Fibroblast of skin of right biceps (primary cell): ENCODE measurements around the gene ZNF775.

Experiments
- DNase-seq: peaks from one replicate; pipeline ENCODE4 v3.0.0-alpha.2; 2013

Gene ZNF775

DNA sequence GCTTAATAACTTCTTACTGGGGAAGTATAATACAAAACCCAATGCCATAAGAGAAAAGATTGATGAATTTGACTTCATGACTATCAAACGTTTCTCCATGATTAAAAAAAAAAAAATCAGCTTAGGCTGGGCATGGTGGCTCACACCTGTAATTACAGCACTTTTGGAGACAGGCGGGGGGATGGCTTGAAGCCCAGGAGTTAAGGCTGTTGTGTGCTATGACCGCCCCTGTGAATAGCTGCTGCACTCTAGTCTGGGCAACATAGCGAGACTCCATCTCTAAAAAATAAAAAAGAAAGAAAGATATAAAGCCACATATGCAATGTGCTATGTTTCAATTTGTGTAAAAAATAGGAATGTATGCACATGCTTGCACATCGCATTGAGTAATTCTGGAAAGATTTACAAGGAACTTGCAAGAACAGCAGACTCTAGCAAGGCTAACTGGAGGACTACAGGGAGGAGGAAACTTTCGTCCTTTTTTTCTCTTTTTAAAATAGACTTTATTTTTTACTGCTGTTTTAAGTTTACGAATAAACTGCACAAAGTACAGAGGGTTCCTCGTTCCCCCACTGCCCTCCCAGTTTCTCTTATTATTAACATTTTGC lies 27.4 kb upstream of the ZNF775 start:
- DNase-seq = no peak

DNA sequence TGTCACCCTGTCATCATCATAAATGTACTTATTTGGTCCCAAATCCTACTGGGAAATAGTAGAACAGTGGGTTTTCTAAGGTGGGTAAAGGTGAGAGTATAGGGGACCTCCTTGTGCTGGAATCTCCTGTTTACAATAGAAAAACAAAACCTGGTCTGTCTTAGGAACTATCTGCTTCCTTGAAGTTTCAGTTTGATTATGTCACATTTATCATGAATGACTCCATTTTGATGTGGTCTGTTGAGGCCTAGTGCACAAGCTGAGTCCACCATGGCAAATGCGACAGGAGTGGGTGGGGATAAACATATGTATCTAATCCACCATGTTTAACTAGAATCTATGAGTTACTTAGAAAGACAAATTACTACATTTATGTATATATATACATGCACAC lies 23.5 kb upstream of the ZNF775 start:
- no peak for DNase-seq

DNA sequence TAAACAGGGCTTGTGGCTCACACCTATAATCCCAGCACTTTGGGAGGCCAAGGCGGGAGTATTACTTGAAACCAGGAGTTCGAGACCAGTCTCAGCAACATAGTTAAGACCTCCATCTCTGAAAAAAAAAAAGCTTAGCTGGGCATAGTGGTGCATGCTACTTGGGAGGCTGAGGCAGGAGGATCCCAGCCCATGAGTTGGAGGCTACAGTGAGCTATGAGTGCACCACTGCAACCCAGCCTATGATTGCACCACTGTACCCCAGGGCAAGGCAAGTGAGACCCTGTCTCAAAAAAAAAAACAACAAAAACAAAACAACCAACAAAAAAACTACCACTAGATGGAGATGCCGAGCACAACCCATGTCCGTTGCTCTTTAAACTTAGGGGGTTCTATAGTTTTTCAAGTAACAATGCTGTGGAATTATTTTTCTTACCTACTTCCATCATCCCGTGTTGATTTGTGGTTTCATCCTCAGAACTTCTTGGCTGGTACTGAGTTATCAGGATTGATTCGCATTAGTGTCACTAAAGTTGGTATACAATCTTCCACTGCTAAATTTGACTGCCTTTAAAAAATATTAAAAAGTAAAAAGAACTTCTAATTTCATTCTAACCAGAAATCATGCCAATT lies 22.7 kb upstream of the ZNF775 start:
- DNase-seq = peak; percentile 9

DNA sequence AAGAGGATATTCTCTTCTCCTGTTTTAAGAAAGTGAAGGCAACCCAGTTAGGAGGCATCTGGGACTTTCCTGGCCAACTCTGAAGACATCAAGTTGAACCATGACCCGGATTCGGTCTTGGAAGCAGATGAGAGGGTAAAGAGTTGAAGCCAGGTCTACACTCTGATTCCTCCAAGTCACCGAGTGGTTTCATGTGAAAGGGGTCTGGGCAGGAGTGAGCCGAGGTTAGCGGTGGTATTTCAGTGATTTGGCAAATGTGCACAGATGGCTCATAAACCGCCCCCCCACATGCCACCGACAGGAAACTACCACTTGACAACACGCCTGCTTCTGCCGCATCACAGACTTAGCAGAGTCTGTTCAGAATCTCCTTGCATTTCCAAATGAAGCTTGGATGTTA lies 21.9 kb upstream of the ZNF775 start:
- DNase-seq = no peak

DNA sequence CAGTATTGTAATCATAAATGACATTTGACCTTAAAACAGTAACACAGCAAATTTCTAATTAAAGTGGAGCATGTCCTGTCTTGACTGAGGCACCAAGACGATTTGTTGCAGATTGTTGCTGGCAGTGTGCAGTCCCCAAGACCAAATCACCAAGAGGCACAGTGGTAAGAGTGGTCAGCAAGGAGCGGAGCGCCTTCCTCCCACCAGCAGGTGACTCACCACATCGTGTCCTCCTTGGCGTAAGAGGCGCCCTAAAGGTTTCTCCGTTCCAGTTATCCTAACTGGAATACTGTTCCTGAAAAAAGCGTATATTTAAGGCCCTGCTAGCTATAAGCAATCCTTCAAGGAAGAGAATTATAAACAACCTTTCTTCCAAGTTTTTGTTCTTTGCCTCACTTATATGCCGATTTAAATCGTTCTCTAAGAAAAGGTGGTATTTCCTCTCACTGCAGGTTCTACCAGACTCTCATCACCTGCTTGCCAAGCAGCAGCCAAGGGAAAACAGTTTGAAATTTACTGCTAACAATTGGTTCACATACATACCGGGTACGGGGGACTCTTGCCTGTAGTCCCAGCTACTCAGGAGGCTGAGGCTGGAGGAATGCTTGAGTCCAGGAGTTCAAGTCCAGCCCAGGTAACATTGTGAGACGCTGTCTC lies 21.2 kb upstream of the ZNF775 start:
- DNase-seq = no peak

DNA sequence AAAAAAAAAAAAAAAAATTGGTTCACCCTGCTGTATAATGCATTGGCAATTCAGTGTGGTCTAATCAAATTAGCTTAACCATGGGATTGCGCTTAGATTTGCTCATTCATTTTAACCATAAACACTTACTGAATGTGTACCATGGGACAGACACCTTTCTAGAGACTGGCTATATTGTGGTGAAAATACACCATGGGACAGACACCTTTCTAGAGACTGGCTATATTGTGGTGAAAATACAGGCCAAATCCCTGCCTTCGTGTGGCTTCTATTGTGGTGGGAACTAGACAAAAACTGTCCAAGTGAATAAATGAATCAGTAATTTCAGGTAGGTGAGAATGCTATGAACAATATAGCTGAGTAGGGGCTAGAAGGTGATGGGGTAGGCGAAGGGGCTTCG lies 20.7 kb upstream of the ZNF775 start:
- no peak for DNase-seq

DNA sequence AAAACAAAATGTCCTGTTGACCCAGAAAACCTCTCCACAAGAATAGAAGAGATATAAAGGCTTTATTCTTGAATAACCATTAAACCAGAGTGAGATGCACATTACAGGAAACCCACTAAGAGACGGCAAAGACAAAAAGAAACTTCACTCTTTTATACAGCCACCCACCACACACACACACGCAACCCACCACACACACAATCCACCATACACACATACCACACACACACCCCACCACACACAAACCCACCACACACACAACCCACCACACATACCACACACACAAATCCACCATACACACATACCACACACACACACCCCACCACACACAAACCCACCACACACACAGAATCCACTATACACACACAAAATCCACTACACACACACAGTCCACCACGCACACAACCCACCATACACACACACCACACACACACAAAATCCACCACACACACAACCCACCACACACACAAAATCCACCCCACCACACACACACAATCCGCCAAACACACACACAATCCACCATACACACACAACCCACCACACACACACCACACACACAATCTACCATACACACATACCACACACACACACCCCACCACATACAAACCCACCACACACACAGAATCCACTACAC lies 20.0 kb upstream of the ZNF775 start:
- no peak for DNase-seq

DNA sequence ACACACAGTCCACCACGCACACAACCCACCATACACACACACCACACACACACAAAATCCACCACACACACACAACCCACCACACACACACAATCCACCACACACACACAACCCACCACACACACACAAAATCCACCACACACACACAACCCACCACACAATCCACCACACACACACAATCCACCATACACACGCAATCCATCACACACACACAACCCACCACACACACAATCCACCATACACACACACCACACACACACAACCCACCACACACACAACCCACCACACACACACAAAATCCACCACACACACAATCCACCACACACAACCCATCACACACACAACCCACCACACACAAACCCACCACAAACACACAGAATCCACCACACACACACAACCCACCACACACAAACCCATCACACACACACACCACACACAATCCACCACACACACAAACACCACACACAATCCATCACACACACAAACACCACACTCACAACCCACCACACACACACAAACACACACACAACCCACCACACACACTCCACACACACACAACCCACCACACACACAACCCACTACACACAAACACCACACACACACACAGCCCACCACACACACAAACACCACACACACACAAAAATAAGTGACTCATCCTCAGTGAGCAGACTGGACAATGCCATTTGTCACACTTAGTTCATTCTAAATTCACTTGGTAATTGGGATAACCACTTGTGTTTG lies 19.3 kb upstream of the ZNF775 start:
- DNase-seq = no peak

DNA sequence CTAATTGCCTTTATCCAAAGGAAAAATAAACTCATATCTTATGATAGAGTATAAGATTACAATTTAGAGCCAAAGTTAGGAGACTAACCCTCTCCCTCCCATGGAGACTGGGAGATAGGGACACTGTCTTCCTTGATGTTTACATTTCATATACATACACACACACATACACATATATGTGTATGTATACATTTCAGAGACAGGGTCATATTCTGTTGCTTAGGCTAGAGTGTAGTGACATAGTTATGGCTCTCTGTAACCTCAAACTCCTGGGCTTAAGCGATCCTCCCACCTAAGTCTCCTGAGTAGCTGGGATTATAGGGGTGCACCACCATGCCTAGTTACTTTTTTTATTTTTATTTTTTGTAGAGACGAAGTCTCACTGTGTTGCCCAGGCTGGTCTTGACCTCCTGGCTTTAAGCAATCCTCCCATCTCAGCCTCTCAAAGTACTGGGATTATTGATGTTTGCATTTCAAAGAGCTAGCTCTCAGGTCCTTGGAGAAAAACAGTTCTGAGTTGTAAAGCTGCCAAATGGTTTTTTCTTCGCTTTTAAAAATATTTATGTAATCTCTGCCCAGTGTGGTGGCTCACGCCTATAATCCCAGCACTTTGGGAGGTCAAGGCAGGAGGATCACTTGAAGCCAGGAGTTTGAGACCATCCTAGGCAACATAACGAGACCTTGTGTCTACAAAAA lies 18.6 kb upstream of the ZNF775 start:
- no peak for DNase-seq

DNA sequence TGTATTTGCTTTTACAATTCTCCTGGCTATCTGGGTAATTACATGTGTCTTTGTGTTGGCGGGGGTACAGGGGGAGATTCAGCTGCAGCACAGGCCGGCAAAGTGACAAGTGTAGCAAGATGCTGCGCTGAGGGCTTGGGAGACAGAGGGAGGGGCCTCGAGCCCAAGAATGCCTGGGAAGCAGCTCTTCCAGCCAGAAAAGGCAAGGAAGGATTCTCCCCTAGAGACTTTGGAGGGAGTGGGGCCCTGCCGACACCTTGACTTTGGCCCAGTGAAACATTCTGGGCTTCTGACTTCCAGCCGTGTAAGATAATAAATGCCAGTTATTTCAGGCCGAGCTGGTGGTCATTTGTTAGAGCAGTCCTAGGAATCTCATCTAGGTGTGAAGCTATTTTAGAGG lies 17.7 kb upstream of the ZNF775 start:
- DNase-seq = no peak

DNA sequence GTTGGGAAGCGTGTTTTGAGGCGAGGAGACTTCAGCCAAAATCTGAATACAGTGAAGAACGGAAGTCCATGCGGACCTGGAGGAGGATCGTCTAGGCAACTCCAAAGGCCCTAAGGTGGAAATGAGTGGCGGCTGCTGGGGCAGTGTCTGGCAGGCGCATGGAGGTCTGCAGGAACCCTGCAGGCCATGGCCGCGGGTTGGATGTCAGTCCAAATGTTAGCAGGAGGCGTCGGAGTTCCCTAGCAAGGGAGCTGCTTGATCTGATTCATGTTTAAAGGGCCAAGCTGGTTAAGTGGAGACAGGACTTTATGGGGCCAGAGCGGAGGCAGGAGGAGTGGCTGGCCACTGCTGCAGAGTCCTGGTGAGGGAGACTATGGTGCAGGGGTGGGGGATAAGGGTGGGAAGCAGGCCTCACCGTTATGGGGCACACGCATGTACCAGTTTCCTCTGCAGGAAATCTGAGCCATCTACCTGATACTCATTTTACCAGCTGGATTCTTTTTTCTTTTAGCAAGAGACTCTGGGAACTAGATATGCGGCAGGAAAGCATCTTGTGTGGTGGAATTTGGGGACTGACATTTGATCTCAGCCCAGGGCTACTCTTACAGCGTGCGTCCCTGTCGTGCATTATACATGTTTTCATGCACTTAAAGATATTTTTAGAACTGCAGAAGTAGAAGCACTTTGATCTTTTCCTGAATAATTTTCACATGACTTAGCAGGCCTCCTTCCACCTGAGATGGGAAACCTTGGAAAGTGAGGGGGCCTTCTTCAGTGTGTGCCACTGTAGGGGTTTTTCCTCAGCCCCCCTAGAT lies 17.1 kb upstream of the ZNF775 start:
- no peak for DNase-seq

DNA sequence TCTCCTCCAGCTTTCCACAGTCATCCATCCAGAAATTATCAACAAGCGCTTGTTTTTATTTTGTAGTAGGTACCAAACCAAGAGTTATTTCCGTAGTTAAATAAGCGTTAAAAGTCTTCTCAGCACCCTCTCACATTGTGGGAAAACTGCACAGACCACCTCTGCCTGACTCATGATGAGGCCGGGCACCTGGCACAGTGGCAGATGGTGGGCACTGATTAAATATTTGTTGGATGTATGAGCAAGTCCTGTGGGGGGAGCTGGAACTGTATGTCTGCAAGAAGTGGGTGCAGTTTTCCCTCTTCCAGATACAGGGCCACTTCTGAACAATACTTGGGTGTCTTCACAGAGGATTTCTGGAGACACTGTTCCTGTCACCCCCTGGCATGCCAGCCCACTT lies 15.8 kb upstream of the ZNF775 start:
- no peak for DNase-seq

DNA sequence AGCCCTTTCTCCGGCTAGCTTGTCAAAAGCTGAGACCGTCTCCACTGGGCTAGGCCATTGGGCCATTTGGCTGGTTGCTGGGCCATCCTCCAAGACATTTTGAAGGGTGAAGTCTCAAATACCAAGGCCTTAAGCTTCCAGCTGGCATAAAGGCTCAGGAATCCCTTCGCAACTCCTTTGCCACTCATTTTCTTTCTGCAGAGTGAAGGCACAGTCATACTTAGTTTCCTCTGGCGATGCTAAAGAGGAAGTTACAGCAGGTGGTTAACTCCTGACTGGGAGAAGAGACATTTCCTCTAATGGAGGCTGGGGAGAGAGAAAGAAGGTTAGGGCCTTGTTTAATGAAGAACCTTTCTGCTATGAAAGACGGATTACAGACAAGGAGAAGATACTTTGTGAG lies 15.3 kb upstream of the ZNF775 start:
- no peak for DNase-seq

DNA sequence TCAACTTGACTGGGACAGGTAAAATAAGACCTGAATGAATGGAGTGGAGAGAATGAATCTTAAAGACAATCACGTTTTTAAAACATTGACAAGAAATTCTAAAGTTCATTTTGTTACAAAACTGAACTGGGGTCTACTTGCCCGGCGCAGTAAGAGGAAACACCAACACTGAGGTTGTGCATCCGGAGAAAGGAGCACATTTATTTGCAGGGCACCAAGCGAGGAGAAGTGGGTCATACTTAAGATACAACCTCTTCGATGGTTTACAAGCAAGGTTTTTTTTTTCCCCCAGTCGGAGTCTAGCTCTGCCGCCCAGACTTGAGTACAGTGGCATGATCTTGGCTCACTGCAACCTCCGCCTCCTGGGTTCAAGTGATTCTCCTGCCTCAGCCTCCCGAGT lies 13.9 kb upstream of the ZNF775 start:
- DNase-seq = no peak

DNA sequence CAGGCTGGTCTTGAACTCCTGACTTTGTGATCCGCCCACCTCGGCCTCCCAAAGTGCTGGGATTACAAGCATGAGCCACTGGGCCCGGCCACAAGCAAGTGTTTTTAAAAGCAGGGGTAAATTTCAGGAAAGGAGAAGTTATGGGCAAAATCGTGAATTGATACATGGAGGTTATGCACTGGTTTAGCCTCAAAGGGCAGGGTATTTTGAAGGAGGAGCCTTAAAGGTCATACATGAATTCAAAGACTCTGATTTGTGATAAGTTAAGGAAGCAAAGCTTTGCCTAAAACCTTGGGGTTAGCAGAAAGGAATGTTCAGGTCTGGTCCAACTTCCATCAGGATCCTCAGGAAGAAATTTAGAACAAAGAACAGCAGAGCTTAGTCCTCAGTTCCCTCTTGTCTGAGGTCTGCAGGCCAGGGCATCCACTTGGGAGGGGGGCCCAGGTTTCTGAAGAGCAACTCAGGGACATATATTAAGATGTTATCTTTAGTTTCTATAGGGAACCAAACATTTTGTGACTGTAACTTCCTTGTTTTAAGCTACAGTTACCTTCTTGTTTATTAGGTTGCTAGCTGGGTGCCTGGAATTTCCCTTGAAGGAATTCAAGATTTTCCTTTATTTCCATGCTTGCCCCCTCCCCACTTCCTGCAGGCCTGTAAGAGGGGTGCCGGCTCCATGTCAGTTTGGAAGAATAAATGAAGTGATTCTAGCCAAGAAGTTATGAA lies 13.3 kb upstream of the ZNF775 start:
- no peak for DNase-seq

DNA sequence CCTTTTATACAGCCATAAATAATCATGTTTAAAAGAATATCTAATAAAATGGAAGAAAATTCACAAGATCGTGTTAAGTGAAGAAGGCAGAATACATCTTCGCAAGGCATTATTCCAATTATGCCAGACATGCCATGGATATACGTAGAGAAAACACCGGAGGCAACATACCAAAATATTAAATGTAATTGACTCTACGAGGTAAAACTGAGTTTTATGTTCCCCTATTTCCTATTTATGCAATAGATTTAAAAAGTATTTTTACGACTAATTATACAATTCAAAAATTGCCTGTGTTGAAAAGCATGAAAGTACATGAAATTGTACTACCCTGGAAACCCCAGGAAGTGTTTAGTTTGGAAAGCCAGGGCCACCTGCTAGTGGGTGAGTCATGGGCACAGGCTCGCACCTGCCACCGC lies 11.4 kb upstream of the ZNF775 start:
- no peak for DNase-seq

DNA sequence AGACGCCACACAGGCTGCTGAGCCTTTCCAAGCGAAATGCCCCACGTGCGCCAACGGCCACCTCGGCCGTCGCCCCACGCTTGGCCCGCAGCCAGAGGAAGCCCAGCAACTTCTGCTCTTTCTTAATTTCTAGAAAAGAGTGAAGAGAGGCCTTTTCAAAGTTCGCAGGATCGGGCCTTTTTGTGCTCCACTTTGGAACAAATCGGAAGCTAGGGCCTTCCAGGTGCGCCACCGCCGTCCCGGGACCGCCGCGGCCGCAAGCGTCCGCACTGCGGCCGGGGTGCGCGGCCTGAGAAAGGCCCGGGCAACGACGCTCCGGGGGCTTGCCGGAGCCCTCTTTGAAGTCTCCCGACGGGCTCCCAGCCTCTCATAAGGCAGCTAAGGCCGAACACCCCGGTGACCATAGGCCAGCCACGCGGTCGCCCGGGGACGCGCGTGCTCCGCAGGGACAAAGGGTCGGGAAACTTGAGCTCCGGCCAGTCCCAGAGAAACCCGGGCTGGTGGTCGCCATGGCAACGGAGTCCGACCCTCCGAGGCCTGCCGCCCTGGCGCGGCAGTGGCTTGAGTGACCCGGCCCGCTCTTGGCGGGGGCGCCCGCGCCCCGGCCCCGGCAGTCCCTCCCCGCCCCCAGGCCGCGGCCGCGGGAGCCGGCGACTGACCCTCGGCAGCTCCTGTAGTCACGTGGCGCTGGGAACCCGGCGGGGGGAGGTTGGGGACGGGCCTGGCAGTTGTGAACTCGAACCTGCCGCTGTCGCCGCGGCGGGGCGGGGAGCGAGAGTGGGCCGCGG lies 10.8 kb upstream of the ZNF775 start, which contains the start of gene REPIN1:
TSS of gene REPIN1 (plus strand) at position 727 of the 788 bp plus-strand sequence. CDS start 890 bp downstream, outside the sequence.
- peak; percentile 85 for DNase-seq

DNA sequence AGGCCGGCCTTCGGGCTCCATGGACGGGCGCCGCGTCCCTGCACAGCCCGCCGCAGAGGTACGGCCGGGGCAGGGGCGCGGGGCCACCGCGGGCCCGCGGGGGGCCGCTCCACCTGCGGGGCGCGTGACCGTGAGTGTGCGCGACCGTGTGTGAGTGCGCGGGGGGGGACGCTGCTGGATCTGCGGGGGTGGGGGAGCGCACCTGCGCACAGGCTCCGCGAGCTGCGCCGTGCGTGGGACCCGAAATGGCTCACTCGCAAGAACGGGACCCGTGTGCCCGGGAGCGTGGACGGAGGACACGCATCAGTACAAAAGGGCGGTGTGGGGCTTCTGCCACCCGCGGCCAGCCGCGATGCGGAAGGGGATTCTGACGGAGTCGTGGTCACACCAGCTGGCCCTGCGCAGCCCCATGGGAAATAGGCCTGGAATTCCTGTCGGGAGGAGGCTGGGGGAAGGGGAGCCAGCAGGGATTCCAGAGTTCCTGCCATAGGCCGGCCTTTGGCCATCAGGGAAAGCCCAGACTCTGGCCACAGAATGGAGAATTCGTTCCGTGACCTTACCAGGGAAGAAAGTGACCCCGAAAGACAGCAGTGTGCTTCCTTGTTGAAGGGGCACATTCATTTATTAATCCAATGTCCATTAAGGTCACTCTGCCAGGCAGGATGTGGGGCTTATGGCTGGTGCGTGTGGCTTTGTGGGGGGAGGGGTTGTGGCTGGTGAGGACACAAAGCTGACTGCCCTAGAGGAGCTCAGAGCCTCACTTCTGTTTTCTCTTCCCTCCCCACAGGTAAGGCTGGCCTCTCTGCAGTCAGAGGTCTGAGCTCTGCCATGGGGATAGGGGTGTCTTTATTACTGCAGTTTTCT lies 10.0 kb upstream of the ZNF775 start:
- peak; percentile 65 for DNase-seq
